Ectodermal cell (in vitro differentiated cells): ENCODE results near the gene PALLD.

Experiments used
- H3K27ac ChIP-seq: 2 replicates; pipeline ENCODE4 v1.7.0; 2013; ENCODE audit warnings: mild to moderate bottlenecking, low read depth, low read length; ENCODE audit not compliant: insufficient read depth, poor library complexity, severe bottlenecking
- H3K27me3 ChIP-seq: 2 replicates; pipeline ENCODE4 v1.7.0; 2013; ENCODE audit warnings: mild to moderate bottlenecking, low read length; ENCODE audit not compliant: insufficient read depth, control insufficient read depth, poor library complexity, severe bottlenecking
- H3K36me3 ChIP-seq: one replicate; pipeline ENCODE4 v1.7.0; 2013; ENCODE audit warnings: low read length; ENCODE audit not compliant: control insufficient read depth, insufficient read depth
- H3K4me1 ChIP-seq: one replicate; pipeline ENCODE4 v1.7.0; 2013; ENCODE audit warnings: low read length; ENCODE audit not compliant: control insufficient read depth, insufficient read depth
- H3K4me3 ChIP-seq: 2 replicates; pipeline ENCODE4 v1.7.0; 2013; ENCODE audit warnings: low read depth, low read length, control low read depth; ENCODE audit not compliant: insufficient read depth
- H3K9me3 ChIP-seq: 2 replicates; pipeline ENCODE4 v1.7.0; 2013; ENCODE audit warnings: mild to moderate bottlenecking, low read length, moderate library complexity; ENCODE audit not compliant: control insufficient read depth
- WGBS, 2 experiments: methylation state at CpG; one replicate each; pipeline ENCODE4 v1.1.7; 2013; ENCODE audit warnings: missing lambda C conversion rate in 2 of 2; 5-methylcytosine and 5-hydroxymethylcytosine counted together

The PALLD gene

DNA sequence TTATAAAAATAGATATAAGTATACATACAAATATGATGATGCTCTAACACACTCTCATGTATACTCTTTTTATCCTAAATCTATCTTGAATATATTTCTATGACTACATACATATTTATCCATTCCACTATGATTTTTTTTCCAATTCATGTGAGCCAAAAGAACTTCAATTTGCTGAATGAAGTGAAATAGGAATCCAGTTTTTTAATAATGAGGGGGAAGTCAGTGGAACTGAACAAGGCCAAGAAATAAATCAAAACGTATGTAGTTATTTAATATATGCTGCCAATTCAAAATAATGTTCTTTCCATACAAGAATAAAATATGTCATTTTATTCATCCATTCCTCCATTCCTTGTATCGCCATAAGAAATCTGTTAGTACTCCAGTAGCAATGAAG is 6.1 kb upstream of the PALLD start:
- no peaks in the 10 kb centered on the region for H3K27me3 ChIP-seq
- H3K4me3 ChIP-seq = no peak overlapping the region
- no peaks in the 10 kb centered on the region for H3K4me1 ChIP-seq
- WGBS, 2 experiments = 94 to 96% methylated on average over 1 to 2 of the region's 2 CpGs
- no peak overlapping the region for H3K27ac ChIP-seq
- no peaks in the 10 kb centered on the region for H3K36me3 ChIP-seq
- no peaks in the 10 kb centered on the region for H3K9me3 ChIP-seq

- no peaks in the 10 kb centered on the region for H3K9me3 ChIP-seq
- H3K27ac ChIP-seq = no peak overlapping the region
- H3K4me3 ChIP-seq = no peak overlapping the region
- H3K27me3 ChIP-seq = no peaks in the 10 kb centered on the region
- no peaks in the 10 kb centered on the region for H3K4me1 ChIP-seq
- WGBS, 2 experiments = no CpG with 5 or more reads among the region's 2 CpGs
- no peaks in the 10 kb centered on the region for H3K36me3 ChIP-seq
These were observed 5.3 kb upstream of the PALLD start for GRCh38 chr4:168491563-168491962.

GRCh38 chr4:168498251-168498650 is 1.4 kb downstream of the PALLD start:
- H3K27ac ChIP-seq = no peak overlapping the region
- no peak overlapping the region for H3K4me3 ChIP-seq
- H3K4me1 ChIP-seq = no peaks in the 10 kb centered on the region
- no peaks in the 10 kb centered on the region for H3K27me3 ChIP-seq
- no peaks in the 10 kb centered on the region for H3K36me3 ChIP-seq
- H3K9me3 ChIP-seq = no peaks in the 10 kb centered on the region

DNA sequence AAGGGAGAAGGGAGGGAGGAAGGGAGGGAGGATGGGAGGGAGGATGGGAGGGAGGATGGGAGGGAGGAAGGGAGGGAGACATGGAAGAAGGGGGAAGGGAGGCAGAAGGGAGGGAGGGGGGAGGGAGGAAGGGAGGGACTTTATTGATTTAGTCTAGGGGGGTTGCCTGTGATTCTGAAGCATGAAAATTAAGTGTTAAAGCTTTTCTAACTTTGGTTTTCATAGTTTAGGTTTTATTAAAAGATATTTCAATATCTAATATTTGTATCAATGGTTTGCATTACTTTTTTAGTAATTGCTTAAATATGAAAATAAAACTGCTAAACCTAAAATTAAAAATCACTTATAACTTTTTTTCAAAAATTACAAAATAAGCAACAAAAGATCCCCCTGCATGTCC is 2.4 kb downstream of the PALLD start:
- Histone ChIP-seq H3K4me1 (no peaks in the 10 kb centered on the region), H3K27ac (no peak overlapping the region), H3K4me3 (no peak overlapping the region), H3K36me3 (no peaks in the 10 kb centered on the region), H3K27me3 (no peaks in the 10 kb centered on the region), H3K9me3 (no peaks in the 10 kb centered on the region)

GRCh38 chr4:168501407-168501806 is 4.6 kb downstream of the PALLD start:
- H3K4me3 ChIP-seq = no peak overlapping the region

DNA sequence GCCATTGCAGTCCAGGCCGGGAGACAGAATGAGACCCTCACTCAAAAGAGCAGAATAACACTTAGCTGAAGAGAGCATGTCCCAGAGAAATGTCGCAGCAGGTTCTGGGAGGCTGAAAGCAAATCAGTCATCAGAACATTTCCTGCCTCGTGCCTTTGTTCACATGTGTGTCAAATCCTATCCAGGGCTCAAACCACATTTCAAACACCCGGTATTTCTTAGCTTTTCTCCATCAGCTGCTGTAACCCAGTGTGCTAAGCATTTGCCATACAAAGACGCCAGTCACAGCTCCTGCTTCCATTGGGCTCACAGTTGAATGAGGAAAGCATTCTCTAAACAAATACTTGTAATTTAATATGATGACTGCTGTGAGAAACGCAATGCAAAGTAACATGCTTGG is 6.0 kb downstream of the PALLD start:
- no peaks in the 10 kb centered on the region for H3K9me3 ChIP-seq
- H3K27ac ChIP-seq = no peak overlapping the region
- no peaks in the 10 kb centered on the region for H3K36me3 ChIP-seq
- 75 to 87% methylated on average over 6 of the region's 6 CpGs for WGBS, 2 experiments
- H3K4me1 ChIP-seq = no peaks in the 10 kb centered on the region
- H3K27me3 ChIP-seq = no peaks in the 10 kb centered on the region
- no peak overlapping the region for H3K4me3 ChIP-seq

More at GRCh38 chr4:168501407-168501806, 4.6 kb downstream of the PALLD start:
- no peaks in the 10 kb centered on the region for H3K9me3 ChIP-seq
- H3K36me3 ChIP-seq = no peaks in the 10 kb centered on the region
- no peaks in the 10 kb centered on the region for H3K27me3 ChIP-seq
- H3K4me1 ChIP-seq = no peaks in the 10 kb centered on the region
- no peak overlapping the region for H3K27ac ChIP-seq
- WGBS, 2 experiments = 91 to 96% methylated on average over 3 of the region's 3 CpGs

GRCh38 chr4:168503652-168504362 is 7.0 kb downstream of the PALLD start:
- H3K27ac ChIP-seq = no peak overlapping the region
- no peaks in the 10 kb centered on the region for H3K9me3 ChIP-seq
- no peaks in the 10 kb centered on the region for H3K36me3 ChIP-seq
- no peaks in the 10 kb centered on the region for H3K4me1 ChIP-seq
- no peaks in the 10 kb centered on the region for H3K27me3 ChIP-seq
- 91 to 92% methylated on average over 9 of the region's 9 CpGs for WGBS, 2 experiments
- no peak overlapping the region for H3K4me3 ChIP-seq

DNA sequence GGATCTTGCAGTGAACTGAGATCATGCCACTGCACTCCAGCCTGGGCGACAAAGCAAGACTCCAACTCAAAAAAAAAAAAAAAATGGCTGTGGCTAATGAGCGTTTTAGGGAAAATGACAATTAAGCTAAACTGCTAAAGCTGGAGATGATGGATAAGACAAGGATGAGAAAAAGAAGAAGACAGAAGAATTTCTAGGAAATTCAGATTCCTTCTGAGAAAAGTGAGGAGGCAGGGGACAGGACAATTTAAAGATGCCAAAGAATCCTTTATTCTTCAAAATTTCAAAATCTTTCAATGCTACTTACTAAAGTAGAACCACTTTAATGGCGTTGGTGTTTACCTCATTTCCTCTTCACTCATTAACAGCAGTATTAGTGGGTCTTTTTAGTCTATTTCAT is 7.7 kb downstream of the PALLD start:
- H3K36me3 ChIP-seq = no peaks in the 10 kb centered on the region
- no peaks in the 10 kb centered on the region for H3K27me3 ChIP-seq
- no peak overlapping the region for H3K4me3 ChIP-seq
- no peak overlapping the region for H3K27ac ChIP-seq
- H3K9me3 ChIP-seq = no peaks in the 10 kb centered on the region
- H3K4me1 ChIP-seq = no peaks in the 10 kb centered on the region
- WGBS, 2 experiments = 79 to 80% methylated on average over 3 of the region's 3 CpGs

GRCh38 chr4:168506014-168506413 is 9.2 kb downstream of the PALLD start:
- H3K4me3 ChIP-seq = no peak overlapping the region
- no peak overlapping the region for H3K27ac ChIP-seq
- no peaks in the 10 kb centered on the region for H3K27me3 ChIP-seq
- H3K36me3 ChIP-seq = no peaks in the 10 kb centered on the region
- H3K9me3 ChIP-seq = no peaks in the 10 kb centered on the region
- H3K4me1 ChIP-seq = no peaks in the 10 kb centered on the region
- 68 to 83% methylated on average over 1 of the region's 1 CpG for WGBS, 2 experiments

- no peaks in the 10 kb centered on the region for H3K9me3 ChIP-seq
- no peak overlapping the region for H3K4me3 ChIP-seq
- H3K27me3 ChIP-seq = no peaks in the 10 kb centered on the region
- 81 to 83% methylated on average over 7 of the region's 7 CpGs for WGBS, 2 experiments
- H3K27ac ChIP-seq = no peak overlapping the region
- H3K4me1 ChIP-seq = no peaks in the 10 kb centered on the region
- H3K36me3 ChIP-seq = no peaks in the 10 kb centered on the region
These were observed 10.4 kb downstream of the PALLD start for GRCh38 chr4:168507178-168507815.
